ENCODE measurements around the gene SAMD15. TPM values are rescaled to one million over a fixed set of nuclear protein-coding genes. Genes with fewer than 3 reads are reported as not detected.

SAMD15 gene
- total and polyA plus RNA-seq, 2 donors (not counting 3 experiments of a cell fraction or from before 2014, with no cell fraction given): 0.10 to 1.1 TPM

GRCh38 chr14:77375973-77376770 is 1.0 kb upstream of the SAMD15 start:
- no peaks in the 10 kb centered on the region for H3K27me3 ChIP-seq (ENCODE audit: control insufficient read depth in 2 of 2, insufficient read depth in 2 of 2, low read length in 2 of 2)
- H3K4me2 ChIP-seq (ENCODE audit: insufficient read depth, low read length): peak overlapping the region; percentile 93
- peak overlapping the region; percentile 81 for H2AFZ ChIP-seq (ENCODE audit: low read depth, low read length)
- no peak for FAIRE-seq
- H3K9me1 ChIP-seq (replicated peaks; ENCODE audit: control insufficient read depth, extremely low read depth, insufficient read depth, low read length): no peaks in the 10 kb centered on the region
- H3K4me3 ChIP-seq (replicated peaks in 1 of 3; ENCODE audit: insufficient read depth in 1 of 3, low read depth in 1 of 3, low read length in 3 of 3): peak overlapping the region; percentile 58 to 76 (median 69)
- POLR2A ChIA-PET: interaction anchor here (1.5 kb wide), 1 partner anchor 55 kb away, joined by 8 read pairs; the partner anchor contains the start of genes GSTZ1 and POMT2
- TF ChIP-seq POLR2A (IDR thresholded peaks at IDR 0.05; ENCODE audit: low read depth, low read length): no peak
- no peak for TF ChIP-seq EZH2 (IDR thresholded peaks at IDR 0.05; ENCODE audit: borderline replicate concordance, low read depth, low read length, severe bottlenecking)
- no peak for TF ChIP-seq GATA2 (IDR thresholded peaks at IDR 0.05; ENCODE audit: insufficient read depth, insufficient read length, low read depth, low read length)
- no peak for TF ChIP-seq JUN (IDR thresholded peaks at IDR 0.05; ENCODE audit: borderline replicate concordance, insufficient read depth, insufficient read length, low read depth)
- no peak for TF ChIP-seq CTCF (IDR thresholded peaks at IDR 0.05; ENCODE audit: extremely low read depth in 1 of 2, insufficient read depth in 1 of 2, low read depth in 1 of 2, low read length in 2 of 2)
- TF ChIP-seq POLR2AphosphoS5 (IDR thresholded peaks at IDR 0.05; ENCODE audit: insufficient read depth, low read depth, low read length): no peak
- TF ChIP-seq FOS (IDR thresholded peaks at IDR 0.05; ENCODE audit: borderline replicate concordance, insufficient read depth, low read length): no peak
- no peak for TF ChIP-seq MAX (IDR thresholded peaks at IDR 0.05; ENCODE audit: insufficient read depth, insufficient read length)
- TF ChIP-seq MYC (IDR thresholded peaks at IDR 0.05; ENCODE audit: low read depth, low read length): no peak
- dilution Hi-C loops (cut with MboI; ENCODE audit: extremely low pct_ligation_motif_present, low sequenced_read_pairs) (no loop called here), intact Hi-C loops (cut with micrococcal nuclease) (loop anchor here (1.0 kb wide), 1 partner anchor 78 kb away; no protein-coding TSS in a partner anchor)
- peaks cover 15% of the 10 kb centered on the region for H3K4me1 ChIP-seq (ENCODE audit: control insufficient read depth, extremely low read depth, insufficient read depth, low read length)
- TSS peak; percentile 24 for BruUV-seq (replicated peaks)
- peak overlapping the region; percentile 71 for H3K27ac ChIP-seq (ENCODE audit: insufficient read depth, low read depth, low read length)
- DNase-seq (ENCODE audit: low read depth, low spot score): peak; percentile 17
- no peaks in the 10 kb centered on the region for H3K9me3 ChIP-seq (replicated peaks; ENCODE audit: control insufficient read depth, insufficient read depth, low read length)
- H3K79me2 ChIP-seq (ENCODE audit: control insufficient read depth, insufficient read depth, low read length): peaks cover 9% of the 10 kb centered on the region
- CTCF ChIA-PET: interaction anchor here (1.3 to 1.9 kb wide), 4 partner anchors 55 to 225 kb away, joined by 5 to 15 read pairs (median 10); partner anchors contain the start of genes GSTZ1 and POMT2
- no peaks in the 10 kb centered on the region for H3K36me3 ChIP-seq (ENCODE audit: control insufficient read depth in 2 of 2, extremely low read depth in 1 of 2, insufficient read depth in 2 of 2, low read length in 2 of 2)
- H4K20me1 ChIP-seq (replicated peaks; ENCODE audit: control insufficient read depth, extremely low read depth, insufficient read depth, low read length): no peaks in the 10 kb centered on the region
- H3K9ac ChIP-seq (replicated peaks; ENCODE audit: extremely low read depth, insufficient read depth, low read length): peak overlapping the region; percentile 79

All from endothelial cell of umbilical vein (primary cell).